GM18519 (cell line): ENCODE measurements around the gene TSHZ2.

Experiments used
- ATAC-seq: cut with Tn5 transposase; IDR thresholded peaks from one replicate; pipeline ENCODE4 v1.9.1; 2021; ENCODE audit warnings: mild to moderate bottlenecking, moderate library complexity; ENCODE audit not compliant: unreplicated experiment, low FRiP score

Gene TSHZ2, protein sequence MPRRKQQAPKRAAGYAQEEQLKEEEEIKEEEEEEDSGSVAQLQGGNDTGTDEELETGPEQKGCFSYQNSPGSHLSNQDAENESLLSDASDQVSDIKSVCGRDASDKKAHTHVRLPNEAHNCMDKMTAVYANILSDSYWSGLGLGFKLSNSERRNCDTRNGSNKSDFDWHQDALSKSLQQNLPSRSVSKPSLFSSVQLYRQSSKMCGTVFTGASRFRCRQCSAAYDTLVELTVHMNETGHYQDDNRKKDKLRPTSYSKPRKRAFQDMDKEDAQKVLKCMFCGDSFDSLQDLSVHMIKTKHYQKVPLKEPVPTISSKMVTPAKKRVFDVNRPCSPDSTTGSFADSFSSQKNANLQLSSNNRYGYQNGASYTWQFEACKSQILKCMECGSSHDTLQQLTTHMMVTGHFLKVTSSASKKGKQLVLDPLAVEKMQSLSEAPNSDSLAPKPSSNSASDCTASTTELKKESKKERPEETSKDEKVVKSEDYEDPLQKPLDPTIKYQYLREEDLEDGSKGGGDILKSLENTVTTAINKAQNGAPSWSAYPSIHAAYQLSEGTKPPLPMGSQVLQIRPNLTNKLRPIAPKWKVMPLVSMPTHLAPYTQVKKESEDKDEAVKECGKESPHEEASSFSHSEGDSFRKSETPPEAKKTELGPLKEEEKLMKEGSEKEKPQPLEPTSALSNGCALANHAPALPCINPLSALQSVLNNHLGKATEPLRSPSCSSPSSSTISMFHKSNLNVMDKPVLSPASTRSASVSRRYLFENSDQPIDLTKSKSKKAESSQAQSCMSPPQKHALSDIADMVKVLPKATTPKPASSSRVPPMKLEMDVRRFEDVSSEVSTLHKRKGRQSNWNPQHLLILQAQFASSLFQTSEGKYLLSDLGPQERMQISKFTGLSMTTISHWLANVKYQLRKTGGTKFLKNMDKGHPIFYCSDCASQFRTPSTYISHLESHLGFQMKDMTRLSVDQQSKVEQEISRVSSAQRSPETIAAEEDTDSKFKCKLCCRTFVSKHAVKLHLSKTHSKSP (N-terminal part only)

GRCh38 chr20:52972190-52972937, at the start of gene TSHZ2:
Gene TSHZ2, plus strand, starts transcription at chr20:52972358. Its CDS starts 936 bp downstream, at chr20:52973294.
- ATAC-seq = no peak

DNA sequence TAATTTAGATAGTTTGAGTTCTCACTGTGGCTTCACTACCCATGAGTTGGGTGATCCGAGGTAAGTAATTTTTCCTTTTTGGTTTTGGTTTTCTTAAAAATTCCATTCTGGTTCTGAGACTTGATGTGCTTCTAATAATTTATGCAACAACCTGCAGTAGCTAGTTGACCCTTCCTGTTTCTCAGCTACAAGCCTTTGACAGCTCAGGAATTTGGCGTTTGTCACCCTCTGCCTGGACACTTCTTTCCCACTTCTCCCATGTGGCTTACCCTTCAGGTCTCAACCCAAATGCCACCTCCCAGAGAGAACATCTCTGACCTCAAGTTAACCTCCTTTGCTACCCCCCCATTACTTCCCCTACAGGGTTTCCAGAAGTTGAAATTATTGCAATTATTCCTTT, 49.7 kb upstream of the TSHZ2 start:
- ATAC-seq = no peak

- ATAC-seq = no peak
These were observed 48.8 kb upstream of the TSHZ2 start for GRCh38 chr20:52923123-52923937.

- ATAC-seq = no peak
These were observed 47.5 kb upstream of the TSHZ2 start for GRCh38 chr20:52924411-52925271.

DNA sequence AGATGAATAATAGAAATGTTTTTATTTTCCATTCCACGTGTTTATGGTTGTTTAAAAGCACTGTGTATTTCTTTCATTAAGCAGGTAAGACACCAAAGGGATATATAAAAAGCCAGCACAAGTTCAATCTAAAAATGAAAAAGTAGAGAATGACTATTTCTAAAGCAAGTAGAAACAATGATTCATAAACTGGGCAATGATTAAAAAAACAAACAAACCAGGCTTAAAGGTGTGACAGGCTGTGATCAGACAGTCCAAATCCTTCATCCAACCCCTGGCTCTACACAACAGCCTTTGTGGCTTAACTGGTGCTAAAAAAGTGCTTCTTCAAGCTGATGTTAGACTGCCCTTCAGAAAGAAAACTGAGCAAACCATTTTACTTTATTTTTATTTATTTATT, 45.7 kb upstream of the TSHZ2 start:
- no peak for ATAC-seq

- no peak for ATAC-seq
These were observed 38.3 kb upstream of the TSHZ2 start for GRCh38 chr20:52933867-52934266.

DNA sequence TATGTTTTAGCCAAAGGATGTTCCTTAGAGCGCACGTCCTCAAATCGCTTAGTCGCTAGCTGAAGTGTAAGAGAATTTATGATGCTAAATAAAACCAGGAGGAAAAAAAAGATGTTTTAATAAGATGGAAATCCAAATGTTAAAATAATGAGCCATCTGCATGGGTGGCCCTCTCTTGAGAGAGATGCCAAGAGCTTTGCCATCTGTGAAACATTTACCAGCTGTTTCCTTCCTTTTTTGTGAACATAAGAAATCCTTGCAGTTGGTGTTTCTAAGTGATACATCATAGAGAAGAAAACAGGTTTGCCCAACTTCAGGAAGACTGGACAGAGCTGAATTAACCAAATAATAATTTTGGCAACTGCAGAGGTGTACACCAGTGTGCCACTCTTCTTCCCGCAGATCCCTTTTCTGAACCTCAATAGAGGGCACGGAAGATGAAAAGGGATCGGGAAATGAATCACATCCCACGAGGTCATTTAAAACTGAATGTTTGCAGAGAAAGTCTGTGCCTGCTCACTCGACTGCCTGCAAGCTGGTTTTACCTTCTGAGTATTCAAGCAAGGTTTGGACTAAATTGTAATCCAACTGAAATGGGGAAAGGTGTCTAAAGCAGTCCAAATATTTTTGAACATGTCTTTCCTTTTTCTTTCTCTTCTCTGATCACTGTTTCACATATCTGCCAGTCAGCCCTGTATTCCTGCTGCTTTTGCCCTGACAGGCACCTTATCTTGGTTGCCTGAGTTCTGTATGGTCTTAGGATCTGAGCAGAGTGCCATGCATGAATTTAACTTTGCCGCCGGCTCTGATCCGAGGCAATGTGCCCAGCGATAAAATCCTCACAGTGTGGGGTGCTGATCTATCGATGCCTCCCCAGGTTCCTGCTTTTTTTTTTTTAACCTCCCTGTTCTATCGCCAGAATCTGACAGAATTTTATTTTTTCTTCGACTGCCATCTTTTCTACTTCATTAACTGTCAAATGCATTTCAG, 35.5 kb upstream of the TSHZ2 start:
- ATAC-seq = no peak

DNA sequence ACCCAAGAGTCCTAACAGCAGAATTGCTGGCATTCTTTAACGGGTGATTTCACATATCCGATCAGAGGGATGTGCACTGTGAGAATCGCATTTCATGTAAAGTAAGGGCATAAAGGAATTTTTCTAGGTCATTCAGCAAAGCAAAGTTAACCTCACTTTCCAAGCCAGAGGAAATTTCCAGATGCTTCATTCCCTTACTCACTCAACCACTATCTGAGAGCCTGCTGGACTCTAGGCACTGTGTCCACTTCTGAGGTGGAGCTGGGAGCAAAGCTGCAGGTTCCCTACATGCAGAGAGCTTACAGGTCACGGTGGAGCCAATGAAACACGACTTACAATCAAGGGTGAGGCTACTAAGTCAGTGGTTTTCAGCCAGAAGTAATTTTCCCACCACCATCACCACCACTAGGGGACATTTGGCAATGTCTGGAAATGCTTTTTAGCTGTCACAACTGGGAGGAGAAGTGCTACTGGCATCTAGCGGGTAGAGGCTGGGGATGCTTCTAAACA, 34.5 kb upstream of the TSHZ2 start:
- no peak for ATAC-seq

GRCh38 chr20:52939141-52939540, 33.0 kb upstream of the TSHZ2 start:
- no peak for ATAC-seq

DNA sequence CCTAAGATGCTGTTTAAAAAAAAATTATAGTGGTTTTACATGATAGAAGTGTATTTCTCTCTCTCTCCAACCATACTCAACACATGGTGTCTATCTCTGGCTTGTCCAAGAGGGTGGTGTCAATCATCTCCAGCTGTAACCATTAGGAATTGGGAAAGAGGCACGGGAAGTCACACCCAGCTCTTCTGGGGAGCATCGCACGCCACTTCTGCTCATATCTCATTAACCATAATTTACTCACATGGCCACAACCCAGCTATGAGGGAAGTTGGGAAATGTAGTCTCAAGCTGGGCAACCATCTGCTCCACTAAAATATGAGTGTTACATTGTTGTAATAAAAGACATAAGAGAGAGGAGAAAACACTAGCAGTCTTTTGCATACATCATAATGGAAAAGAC, 30.4 kb upstream of the TSHZ2 start:
- no peak for ATAC-seq

- ATAC-seq = no peak
These were observed 28.8 kb upstream of the TSHZ2 start for GRCh38 chr20:52943185-52943841.

DNA sequence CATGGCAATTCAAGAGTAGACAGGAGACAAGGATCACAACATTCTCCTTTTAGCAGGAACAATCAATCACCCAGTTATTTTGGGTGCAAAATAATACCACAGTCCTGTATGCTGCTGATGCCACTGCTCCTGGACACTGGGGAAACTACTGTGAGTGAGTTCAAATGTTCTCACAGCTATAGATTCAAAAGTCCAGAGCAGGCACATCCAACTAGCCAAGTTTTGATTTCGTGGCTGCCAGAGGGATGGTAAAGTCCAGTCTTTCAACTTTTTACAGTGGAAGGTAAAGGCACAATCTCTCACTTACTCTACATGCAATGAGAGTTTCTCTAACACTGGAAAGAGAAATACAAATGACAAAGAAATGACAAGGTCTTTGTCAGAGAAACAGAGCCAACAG, 26.9 kb upstream of the TSHZ2 start:
- ATAC-seq = no peak

- no peak for ATAC-seq
These were observed 26.2 kb upstream of the TSHZ2 start for GRCh38 chr20:52945862-52946522.

- no peak for ATAC-seq
These were observed 23.7 kb upstream of the TSHZ2 start for GRCh38 chr20:52948491-52948890.

DNA sequence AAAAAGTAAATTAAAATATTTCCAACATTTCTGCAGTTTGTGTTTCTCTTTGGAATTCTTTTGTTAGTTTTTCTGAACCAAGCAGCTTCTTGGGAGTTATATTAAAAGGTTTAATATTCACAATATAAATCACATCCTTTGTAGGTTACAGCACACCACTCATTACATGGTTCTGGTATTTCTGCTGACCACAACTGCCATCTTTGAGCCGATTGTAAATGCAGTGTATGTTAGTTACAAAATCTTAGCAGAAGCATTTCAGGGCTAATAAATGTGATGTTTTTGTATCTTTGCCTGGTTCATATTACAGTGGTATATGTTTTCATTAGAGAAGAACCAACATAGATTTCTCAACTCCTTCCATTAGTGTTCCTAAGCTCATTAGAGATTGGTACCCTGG, 19.1 kb upstream of the TSHZ2 start:
- ATAC-seq = no peak

- no peak for ATAC-seq
These were observed 17.3 kb upstream of the TSHZ2 start for GRCh38 chr20:52954849-52955248.
